GM10248 (cell line): ENCODE data around the gene MUSK.

Experiments
- CTCF ChIA-PET: fragments of 300-600 bp; sonication (Branson Sonifier 250); formaldehyde crosslinking; extraction: SDS; loops from one replicate; lab custom pipeline; 2021; ENCODE audit warnings: antibody characterized with exemption; lab: Yijun Ruan, JAX
- POLR2A ChIA-PET: fragments of 350-650 bp; sonication (Branson Sonifier 250); formaldehyde crosslinking; extraction: SDS; loops from one replicate; lab custom pipeline; 2020; ENCODE audit warnings: antibody characterized with exemption; lab: Yijun Ruan, JAX
- DNase-seq: peaks from one replicate; pipeline ENCODE4 v3.0.0; 2012; ENCODE audit errors: extremely low spot score
- CTCF ChIP-seq: IDR thresholded peaks from 2 replicates; pipeline ENCODE4 v1.5.1; 2012; ENCODE audit warnings: mild to moderate bottlenecking, low read depth; ENCODE audit errors: extremely low read depth, missing control alignments, control extremely low read depth

The MUSK gene

GRCh38 chr9:110635589-110635988 is 33.0 kb upstream of the MUSK start:
- DNase-seq: no peak
- no peak for TF ChIP-seq CTCF
- ChIA-PET CTCF (no interaction called here), POLR2A (no interaction called here)

- no peak for DNase-seq
- ChIA-PET CTCF (interaction anchor here (1.6 kb wide), 1 partner anchor 14 kb away, joined by 6 read pairs; no protein-coding TSS in a partner anchor), POLR2A (no interaction called here)
- no peak for TF ChIP-seq CTCF
Observed at GRCh38 chr9:110638381-110638954, 30.1 kb upstream of the MUSK start.

GRCh38 chr9:110640736-110641135 is 27.9 kb upstream of the MUSK start:
- CTCF ChIA-PET: interaction anchor here (1.1 to 1.7 kb wide), 4 partner anchors 11 to 395 kb away, joined by 3 to 4 read pairs (median 3); no protein-coding TSS in a partner anchor
- no peak for DNase-seq
- POLR2A ChIA-PET: no interaction called here

DNA sequence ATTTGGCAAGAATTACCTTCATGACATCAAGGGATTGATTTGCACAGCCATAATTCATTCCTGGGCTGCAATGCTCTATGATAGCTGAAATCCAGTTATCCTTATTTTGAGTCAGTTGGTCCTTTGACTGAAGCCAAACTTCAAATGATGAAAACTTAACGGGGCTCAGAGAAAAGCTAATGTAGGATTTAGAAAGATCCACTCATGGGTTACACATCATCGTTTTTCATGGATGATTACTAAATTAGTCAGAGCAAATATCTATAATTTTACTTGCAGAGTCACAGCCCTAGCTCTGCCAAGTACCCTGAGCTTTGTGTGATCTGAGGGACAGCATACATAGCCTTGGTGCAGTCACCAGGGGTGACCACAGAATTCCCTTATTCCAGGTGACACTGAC is 27.3 kb upstream of the MUSK start:
- CTCF ChIA-PET: interaction anchor here (0.8 to 1.7 kb wide), 5 partner anchors 11 to 659 kb away, joined by 3 to 4 read pairs (median 3); no protein-coding TSS in a partner anchor
- TF ChIP-seq CTCF: no peak
- DNase-seq: no peak
- POLR2A ChIA-PET: no interaction called here

More at GRCh38 chr9:110640736-110641135, 27.9 kb upstream of the MUSK start:
- TF ChIP-seq CTCF: no peak

DNA sequence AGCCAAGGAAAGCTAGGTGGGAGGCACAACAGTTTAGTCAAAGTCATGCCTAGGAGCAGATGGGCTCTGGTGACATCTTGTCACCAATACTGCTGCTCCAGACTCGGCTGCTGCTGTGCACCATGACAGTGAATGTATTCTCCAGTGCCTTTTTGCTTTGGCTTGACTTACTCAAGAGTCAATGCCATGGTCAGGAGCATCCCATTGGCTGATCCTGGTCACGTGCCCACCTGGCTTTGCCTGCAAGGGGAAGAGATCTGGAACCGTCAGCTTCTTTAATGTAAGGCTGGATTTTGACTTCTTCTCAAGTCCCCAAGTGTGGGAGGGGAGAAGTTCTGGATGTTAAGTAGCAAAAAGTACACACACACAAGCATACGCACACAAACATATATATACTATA is 19.9 kb upstream of the MUSK start:
- CTCF ChIA-PET: interaction anchor here (0.9 kb wide), 1 partner anchor 25 kb away, joined by 4 read pairs; no protein-coding TSS in a partner anchor
- DNase-seq: no peak
- TF ChIP-seq CTCF: no peak
- POLR2A ChIA-PET: no interaction called here

- TF ChIP-seq CTCF: no peak
- CTCF ChIA-PET: interaction anchor here (1.0 to 2.0 kb wide), 4 partner anchors 11 to 78 kb away, joined by 3 to 8 read pairs (median 4); no protein-coding TSS in a partner anchor
- POLR2A ChIA-PET: no interaction called here
- DNase-seq: no peak
Observed at GRCh38 chr9:110650261-110650660, 18.3 kb upstream of the MUSK start.
